ENCODE results near the gene UBE2R2.
"Not testable (repeated sequence)": the region's sequence is repeated elsewhere in the genome, so short reads cannot be mapped to it uniquely, and the experiment has no call there.

The UBE2R2 gene

DNA sequence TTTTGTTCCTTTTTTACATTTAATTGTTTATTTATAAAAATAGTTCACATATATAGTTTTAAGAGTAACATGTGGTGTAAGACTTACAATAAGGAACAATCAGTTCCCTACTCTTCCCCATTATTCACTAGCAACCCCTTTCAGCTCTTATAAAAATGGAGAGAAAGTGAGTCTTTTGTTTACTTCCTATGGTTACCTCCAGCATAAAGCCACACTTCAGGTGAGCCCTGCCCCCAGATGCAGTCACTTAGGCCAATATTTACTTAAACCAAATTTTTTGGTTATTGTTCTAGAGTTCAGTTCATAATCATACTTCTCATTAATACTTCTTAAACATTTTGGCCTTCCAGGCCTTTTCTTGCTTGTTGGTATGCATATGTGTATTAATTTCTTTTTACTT, 33.7 kb downstream of the UBE2R2 start:
- no peak for DNase-seq (ENCODE audit: low read depth, low spot score)
- Histone ChIP-seq H3K4me3 (ENCODE audit: insufficient read length, low read depth) (no peak overlapping the region), H3K9ac (ENCODE audit: insufficient read length, low read depth) (no peak overlapping the region)

DNA sequence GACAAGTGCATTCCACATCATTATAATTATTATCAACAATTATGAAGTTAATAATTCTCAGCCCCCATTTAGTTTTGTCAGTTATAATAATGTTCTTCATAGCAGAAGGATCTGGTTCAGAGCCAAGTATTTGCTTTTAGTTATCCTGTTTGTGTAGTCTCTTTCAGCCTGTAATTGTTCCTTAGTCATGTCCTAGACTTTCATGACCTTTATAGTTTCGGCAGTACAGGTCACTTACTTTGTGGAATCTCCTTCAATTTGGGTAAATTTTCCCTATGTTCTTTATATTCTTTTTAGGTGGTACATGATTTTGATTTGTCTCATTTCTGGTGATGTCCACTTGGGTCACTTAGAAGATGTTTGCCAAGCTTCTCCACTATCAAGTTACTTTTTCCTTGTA, 34.3 kb downstream of the UBE2R2 start:
- DNase-seq (ENCODE audit: low read depth, low spot score), result no peak
- H3K36me3 ChIP-seq (ENCODE audit: insufficient read depth, insufficient read length, low read length), result no peaks in the 10 kb centered on the region
- no peaks in the 10 kb centered on the region for H3K27me3 ChIP-seq (ENCODE audit: insufficient read depth, insufficient read length)
- H3K4me3 ChIP-seq (ENCODE audit: insufficient read length, low read depth), result no peak overlapping the region
- TF ChIP-seq ZNF274 (IDR thresholded peaks at IDR 0.05; ENCODE audit: low read depth, low read length) (no peak), SUZ12 (IDR thresholded peaks at IDR 0.05; ENCODE audit: extremely low read depth, insufficient read depth, insufficient read length) (no peak), YY1 (IDR thresholded peaks at IDR 0.05; ENCODE audit: insufficient read depth, insufficient read length) (no peak)
- peaks cover 2% of the 10 kb centered on the region for H3K4me1 ChIP-seq (ENCODE audit: insufficient read depth, insufficient read length)
- no peak overlapping the region for H3K9ac ChIP-seq (ENCODE audit: insufficient read length, low read depth)
- H3K9me3 ChIP-seq (ENCODE audit: insufficient read depth, low read length), result no peaks in the 10 kb centered on the region

More for the DNA sequence above, 33.7 kb downstream of the UBE2R2 start:
- no peaks in the 10 kb centered on the region for H3K36me3 ChIP-seq (ENCODE audit: insufficient read depth, insufficient read length, low read length)
- TF ChIP-seq SUZ12 (IDR thresholded peaks at IDR 0.05; ENCODE audit: extremely low read depth, insufficient read depth, insufficient read length) (no peak), YY1 (IDR thresholded peaks at IDR 0.05; ENCODE audit: insufficient read depth, insufficient read length) (no peak), ZNF274 (IDR thresholded peaks at IDR 0.05; ENCODE audit: low read depth, low read length) (no peak)
- peaks cover 2% of the 10 kb centered on the region for H3K4me1 ChIP-seq (ENCODE audit: insufficient read depth, insufficient read length)
- H3K9me3 ChIP-seq (ENCODE audit: insufficient read depth, low read length), result no peaks in the 10 kb centered on the region
- no peaks in the 10 kb centered on the region for H3K27me3 ChIP-seq (ENCODE audit: insufficient read depth, insufficient read length)

GRCh38 chr9:33852216-33852826, 35.4 kb downstream of the UBE2R2 start:
- peak; percentile 11 for DNase-seq (ENCODE audit: low read depth, low spot score)
- Histone ChIP-seq H3K9me3 (ENCODE audit: insufficient read depth, low read length) (no peaks in the 10 kb centered on the region), H3K27me3 (ENCODE audit: insufficient read depth, insufficient read length) (no peaks in the 10 kb centered on the region), H3K36me3 (ENCODE audit: insufficient read depth, insufficient read length, low read length) (no peaks in the 10 kb centered on the region), H3K4me1 (ENCODE audit: insufficient read depth, insufficient read length) (peaks cover 2% of the 10 kb centered on the region), H3K4me3 (ENCODE audit: insufficient read length, low read depth) (no peak overlapping the region), H3K9ac (ENCODE audit: insufficient read length, low read depth) (no peak overlapping the region)
- TF ChIP-seq YY1 (IDR thresholded peaks at IDR 0.05; ENCODE audit: insufficient read depth, insufficient read length) (no peak), ZNF274 (IDR thresholded peaks at IDR 0.05; ENCODE audit: low read depth, low read length) (no peak), SUZ12 (IDR thresholded peaks at IDR 0.05; ENCODE audit: extremely low read depth, insufficient read depth, insufficient read length) (no peak)

- Histone ChIP-seq H3K4me1 (ENCODE audit: insufficient read depth, insufficient read length) (no peaks in the 10 kb centered on the region), H3K9ac (ENCODE audit: insufficient read length, low read depth) (no peak overlapping the region), H3K9me3 (ENCODE audit: insufficient read depth, low read length) (no peaks in the 10 kb centered on the region), H3K4me3 (ENCODE audit: insufficient read length, low read depth) (no peak overlapping the region), H3K27me3 (ENCODE audit: insufficient read depth, insufficient read length) (no peaks in the 10 kb centered on the region), H3K36me3 (ENCODE audit: insufficient read depth, insufficient read length, low read length) (no peaks in the 10 kb centered on the region)
- TF ChIP-seq YY1 (IDR thresholded peaks at IDR 0.05; ENCODE audit: insufficient read depth, insufficient read length) (no peak), SUZ12 (IDR thresholded peaks at IDR 0.05; ENCODE audit: extremely low read depth, insufficient read depth, insufficient read length) (no peak), ZNF274 (IDR thresholded peaks at IDR 0.05; ENCODE audit: low read depth, low read length) (no peak)
- no peak for DNase-seq (ENCODE audit: low read depth, low spot score)
Measured at GRCh38 chr9:33856247-33856646, 39.3 kb downstream of the UBE2R2 start.

DNA sequence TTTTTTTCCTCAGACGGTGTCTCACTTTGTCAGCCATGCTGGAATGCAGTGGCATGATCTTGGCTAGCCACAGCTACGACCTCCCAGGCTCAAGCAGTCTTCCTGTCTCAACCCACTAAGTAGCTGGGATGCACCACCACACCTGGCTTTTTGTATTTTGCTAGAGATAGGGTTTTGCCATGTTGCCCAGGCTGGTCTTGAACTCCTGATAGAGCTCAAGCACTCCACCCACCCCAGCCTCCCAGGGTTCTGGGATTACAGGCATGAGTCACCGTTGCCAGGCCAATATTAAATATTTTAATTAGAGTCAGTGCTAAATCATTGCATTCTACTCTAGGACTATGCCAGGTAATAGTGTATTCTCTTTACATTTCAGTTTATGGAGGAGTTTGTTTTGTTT, 41.5 kb downstream of the UBE2R2 start:
- Histone ChIP-seq H3K4me3 (ENCODE audit: insufficient read length, low read depth) (no peak overlapping the region), H3K9ac (ENCODE audit: insufficient read length, low read depth) (no peak overlapping the region), H3K27me3 (ENCODE audit: insufficient read depth, insufficient read length) (no peaks in the 10 kb centered on the region), H3K36me3 (ENCODE audit: insufficient read depth, insufficient read length, low read length) (no peaks in the 10 kb centered on the region), H3K4me1 (ENCODE audit: insufficient read depth, insufficient read length) (no peaks in the 10 kb centered on the region), H3K9me3 (ENCODE audit: insufficient read depth, low read length) (no peaks in the 10 kb centered on the region)
- no peak for DNase-seq (ENCODE audit: low read depth, low spot score)
- no peak for TF ChIP-seq SUZ12 (IDR thresholded peaks at IDR 0.05; ENCODE audit: extremely low read depth, insufficient read depth, insufficient read length)
- no peak for TF ChIP-seq YY1 (IDR thresholded peaks at IDR 0.05; ENCODE audit: insufficient read depth, insufficient read length)
- no peak for TF ChIP-seq ZNF274 (IDR thresholded peaks at IDR 0.05; ENCODE audit: low read depth, low read length)

DNA sequence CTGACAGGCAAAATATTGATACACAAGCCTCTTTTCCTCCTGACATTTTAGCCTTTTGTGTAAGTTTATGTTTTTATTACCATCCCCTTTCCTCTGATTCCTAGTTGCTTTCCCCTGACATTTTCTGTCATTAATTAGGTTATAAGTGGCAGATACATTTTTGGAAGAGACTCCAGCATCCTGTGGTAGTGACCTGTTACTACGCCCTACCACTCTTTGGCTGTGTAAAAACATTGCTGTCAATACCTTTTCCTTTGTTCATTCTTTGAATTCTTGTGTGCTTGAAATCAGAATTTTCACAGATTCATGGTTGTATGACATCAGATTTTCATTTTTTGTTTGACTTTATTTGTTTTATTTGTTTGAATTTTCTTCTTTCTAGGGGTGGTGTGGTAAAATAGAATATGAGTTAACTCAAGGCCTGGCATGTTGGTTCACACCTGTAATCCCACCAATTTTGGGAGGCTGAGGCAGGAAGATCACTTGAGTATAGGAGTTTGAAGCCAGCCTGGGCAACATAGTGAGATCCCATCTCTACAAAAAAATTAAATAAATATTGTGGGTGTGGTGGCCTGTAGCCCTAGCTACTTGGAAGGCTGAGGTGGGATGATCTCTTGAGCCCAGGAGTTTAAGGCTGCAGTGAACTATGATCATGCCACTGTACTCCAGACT, 43.4 kb downstream of the UBE2R2 start:
- H3K9me3 ChIP-seq (ENCODE audit: insufficient read depth, low read length), result no peaks in the 10 kb centered on the region
- H3K36me3 ChIP-seq (ENCODE audit: insufficient read depth, insufficient read length, low read length), result peaks cover 8% of the 10 kb centered on the region
- DNase-seq (ENCODE audit: low read depth, low spot score), result no peak
- TF ChIP-seq ZNF274 (IDR thresholded peaks at IDR 0.05; ENCODE audit: low read depth, low read length), result no peak
- TF ChIP-seq SUZ12 (IDR thresholded peaks at IDR 0.05; ENCODE audit: extremely low read depth, insufficient read depth, insufficient read length), result no peak
- no peak for TF ChIP-seq YY1 (IDR thresholded peaks at IDR 0.05; ENCODE audit: insufficient read depth, insufficient read length)
- H3K27me3 ChIP-seq (ENCODE audit: insufficient read depth, insufficient read length), result no peaks in the 10 kb centered on the region
- no peak overlapping the region for H3K4me3 ChIP-seq (ENCODE audit: insufficient read length, low read depth)
- no peaks in the 10 kb centered on the region for H3K4me1 ChIP-seq (ENCODE audit: insufficient read depth, insufficient read length)
- no peak overlapping the region for H3K9ac ChIP-seq (ENCODE audit: insufficient read length, low read depth)

- H3K9ac ChIP-seq (ENCODE audit: insufficient read length, low read depth), result no peak overlapping the region
- peaks cover 8% of the 10 kb centered on the region for H3K36me3 ChIP-seq (ENCODE audit: insufficient read depth, insufficient read length, low read length)
- TF ChIP-seq YY1 (IDR thresholded peaks at IDR 0.05; ENCODE audit: insufficient read depth, insufficient read length) (no peak), SUZ12 (IDR thresholded peaks at IDR 0.05; ENCODE audit: extremely low read depth, insufficient read depth, insufficient read length) (no peak), ZNF274 (IDR thresholded peaks at IDR 0.05; ENCODE audit: low read depth, low read length) (no peak)
- DNase-seq (ENCODE audit: low read depth, low spot score), result no peak
- no peaks in the 10 kb centered on the region for H3K9me3 ChIP-seq (ENCODE audit: insufficient read depth, low read length)
- H3K4me3 ChIP-seq (ENCODE audit: insufficient read length, low read depth), result no peak overlapping the region
- H3K4me1 ChIP-seq (ENCODE audit: insufficient read depth, insufficient read length), result no peaks in the 10 kb centered on the region
- H3K27me3 ChIP-seq (ENCODE audit: insufficient read depth, insufficient read length), result no peaks in the 10 kb centered on the region
Measured at GRCh38 chr9:33861917-33862453, 45.0 kb downstream of the UBE2R2 start.

DNA sequence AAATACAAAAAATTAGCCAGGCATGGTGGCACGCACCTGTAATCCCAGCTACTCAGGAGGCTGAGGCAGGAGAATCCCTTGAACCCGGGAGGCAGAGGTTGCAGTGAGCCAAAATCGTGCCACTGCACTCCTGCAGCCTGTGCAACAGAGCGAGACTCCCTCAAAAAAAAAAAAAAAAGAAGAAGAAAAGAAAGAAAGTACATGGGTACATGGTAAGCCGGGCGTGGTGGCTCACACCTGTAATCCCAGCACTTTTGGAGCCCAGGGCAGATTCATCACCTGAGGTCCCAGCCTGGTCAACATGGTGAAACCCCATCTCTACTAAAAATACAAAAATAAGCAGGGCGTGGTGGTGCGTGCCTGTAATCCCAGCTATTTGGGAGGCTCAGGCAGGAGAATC, 46.1 kb downstream of the UBE2R2 start:
- H3K27me3 ChIP-seq (ENCODE audit: insufficient read depth, insufficient read length); H3K9ac ChIP-seq (ENCODE audit: insufficient read length, low read depth); H3K4me3 ChIP-seq (ENCODE audit: insufficient read length, low read depth); H3K9me3 ChIP-seq (ENCODE audit: insufficient read depth, low read length); H3K36me3 ChIP-seq (ENCODE audit: insufficient read depth, insufficient read length, low read length); H3K4me1 ChIP-seq (ENCODE audit: insufficient read depth, insufficient read length); DNase-seq (ENCODE audit: low read depth, low spot score): not testable (repeated sequence)
